HEK293 (cell line): ENCODE measurements around the gene CCNT1.
A peak's percentile ranks its signal among the peaks of the same experiment; 100 is the strongest.

Experiments used
- HOXC10 ChIP-seq: sonication (generic); formaldehyde crosslinking; IDR thresholded peaks from 2 replicates; pipeline ENCODE4 v1.8.1; 2023; ENCODE audit warnings: mild to moderate bottlenecking, missing genetic modification reagents
- SALL2 ChIP-seq: fragments of 450-650 bp; formaldehyde crosslinking; IDR thresholded peaks from 2 replicates; pipeline ENCODE4 v1.5.0; 2017; ENCODE audit warnings: missing biosample characterization, mild to moderate bottlenecking, missing genetic modification characterization, borderline replicate concordance
- WT1 ChIP-seq: fragments of 450-650 bp; formaldehyde crosslinking; IDR thresholded peaks from 2 replicates; pipeline ENCODE4 v1.5.1; 2016; ENCODE audit warnings: missing biosample characterization, missing genetic modification characterization
- ZBTB21 ChIP-seq: fragments of 450-650 bp; formaldehyde crosslinking; IDR thresholded peaks from 2 replicates; pipeline ENCODE4 v1.5.1; 2017; ENCODE audit warnings: missing biosample characterization, missing genetic modification characterization
- ZFP69B ChIP-seq: fragments of 450-650 bp; formaldehyde crosslinking; IDR thresholded peaks from 2 replicates; pipeline ENCODE4 v1.5.1; 2016; ENCODE audit warnings: missing biosample characterization, missing genetic modification characterization
- ZNF248 ChIP-seq: fragments of 450-650 bp; formaldehyde crosslinking; IDR thresholded peaks from 2 replicates; pipeline ENCODE4 v1.5.1; 2017; ENCODE audit warnings: missing biosample characterization, missing genetic modification characterization
- ZNF274 ChIP-seq, 2 experiments: fragments of 200-500 bp in 1 of 2; fragments of 450-650 bp in 1 of 2; sonication (Bioruptor generic) in 1 of 2; formaldehyde crosslinking in 1 of 2; IDR thresholded peaks; 2 replicates each; pipeline versions ENCODE4 v1.5.1 to v1.6.1; 2014 to 2016; ENCODE audit warnings: borderline replicate concordance in 1 of 2, inconsistent platforms in 1 of 2, low read length in 1 of 2, missing biosample characterization in 1 of 2, missing genetic modification characterization in 1 of 2
- ZNF391 ChIP-seq: fragments of 450-650 bp; formaldehyde crosslinking; IDR thresholded peaks from 2 replicates; pipeline ENCODE4 v1.5.1; 2016; ENCODE audit warnings: low read depth, missing biosample characterization, missing genetic modification characterization, borderline replicate concordance
- ZNF416 ChIP-seq: fragments of 450-650 bp; formaldehyde crosslinking; IDR thresholded peaks from 2 replicates; pipeline ENCODE4 v1.5.1; 2016; ENCODE audit warnings: missing biosample characterization, missing genetic modification characterization
- ZNF529 ChIP-seq: fragments of 450-650 bp; formaldehyde crosslinking; IDR thresholded peaks from 2 replicates; pipeline ENCODE4 v1.5.1; 2017; ENCODE audit warnings: missing genetic modification characterization, missing biosample characterization; ENCODE audit not compliant: insufficient replicate concordance
- ZNF555 ChIP-seq: fragments of 450-650 bp; formaldehyde crosslinking; conservative IDR thresholded peaks from 2 replicates; pipeline ENCODE4 v1.5.1; 2017; ENCODE audit warnings: missing biosample characterization, mild to moderate bottlenecking, missing genetic modification characterization, inconsistent platforms
- ZNF560 ChIP-seq: fragments of 450-650 bp; formaldehyde crosslinking; IDR thresholded peaks from 2 replicates; pipeline ENCODE4 v1.5.1; 2017; ENCODE audit warnings: missing biosample characterization, missing genetic modification characterization, borderline replicate concordance
- ZNF561 ChIP-seq: fragments of 450-650 bp; IDR thresholded peaks from 2 replicates; pipeline ENCODE4 v1.5.1; 2018; ENCODE audit warnings: missing biosample characterization, missing genetic modification characterization, borderline replicate concordance
- ZNF610 ChIP-seq: fragments of 450-650 bp; formaldehyde crosslinking; IDR thresholded peaks from 2 replicates; pipeline ENCODE4 v1.5.1; 2016; ENCODE audit warnings: missing biosample characterization, missing genetic modification characterization, borderline replicate concordance
- ZNF654 ChIP-seq: fragments of 450-650 bp; formaldehyde crosslinking; IDR thresholded peaks from 2 replicates; pipeline ENCODE4 v1.5.1; 2016; ENCODE audit warnings: low read depth, missing biosample characterization, missing genetic modification characterization
- ZNF658 ChIP-seq: fragments of 450-650 bp; formaldehyde crosslinking; IDR thresholded peaks from 2 replicates; pipeline ENCODE4; 2016; ENCODE audit warnings: missing biosample characterization, missing genetic modification characterization
- TF ChIP-seq, protein P1 (sequence below): fragments of 450-650 bp; formaldehyde crosslinking; IDR thresholded peaks from 2 replicates; pipeline ENCODE4 v1.5.1; 2017; ENCODE audit warnings: missing biosample characterization, missing genetic modification characterization
- TF ChIP-seq, protein P2 (sequence below): fragments of 450-650 bp; formaldehyde crosslinking; IDR thresholded peaks from 2 replicates; pipeline ENCODE4 v1.5.1; 2016; ENCODE audit warnings: missing biosample characterization, missing genetic modification characterization
- TF ChIP-seq, protein P3 (sequence below): fragments of 450-650 bp; formaldehyde crosslinking; IDR thresholded peaks from 2 replicates; pipeline ENCODE4 v1.5.1; 2016; ENCODE audit warnings: missing biosample characterization, missing genetic modification characterization
- TF ChIP-seq, protein P4 (sequence below): fragments of 450-650 bp; formaldehyde crosslinking; IDR thresholded peaks from 2 replicates; pipeline ENCODE4 v1.5.1; 2016; ENCODE audit warnings: missing biosample characterization, missing genetic modification characterization
- TF ChIP-seq, protein P5 (sequence below): fragments of 450-650 bp; formaldehyde crosslinking; IDR thresholded peaks from 2 replicates; pipeline ENCODE4 v1.5.1; 2016; ENCODE audit warnings: missing biosample characterization, missing genetic modification characterization
- TF ChIP-seq, protein P6 (sequence below): fragments of 450-650 bp; formaldehyde crosslinking; optimal IDR thresholded peaks from 2 replicates; pipeline ENCODE3; 2016; ENCODE audit warnings: missing biosample characterization, mild to moderate bottlenecking, missing genetic modification characterization
- TF ChIP-seq, protein P7 (sequence below): fragments of 450-650 bp; formaldehyde crosslinking; IDR thresholded peaks from 2 replicates; pipeline ENCODE4 v1.5.1; 2016; ENCODE audit warnings: missing biosample characterization, missing genetic modification characterization

The CCNT1 gene

DNA sequence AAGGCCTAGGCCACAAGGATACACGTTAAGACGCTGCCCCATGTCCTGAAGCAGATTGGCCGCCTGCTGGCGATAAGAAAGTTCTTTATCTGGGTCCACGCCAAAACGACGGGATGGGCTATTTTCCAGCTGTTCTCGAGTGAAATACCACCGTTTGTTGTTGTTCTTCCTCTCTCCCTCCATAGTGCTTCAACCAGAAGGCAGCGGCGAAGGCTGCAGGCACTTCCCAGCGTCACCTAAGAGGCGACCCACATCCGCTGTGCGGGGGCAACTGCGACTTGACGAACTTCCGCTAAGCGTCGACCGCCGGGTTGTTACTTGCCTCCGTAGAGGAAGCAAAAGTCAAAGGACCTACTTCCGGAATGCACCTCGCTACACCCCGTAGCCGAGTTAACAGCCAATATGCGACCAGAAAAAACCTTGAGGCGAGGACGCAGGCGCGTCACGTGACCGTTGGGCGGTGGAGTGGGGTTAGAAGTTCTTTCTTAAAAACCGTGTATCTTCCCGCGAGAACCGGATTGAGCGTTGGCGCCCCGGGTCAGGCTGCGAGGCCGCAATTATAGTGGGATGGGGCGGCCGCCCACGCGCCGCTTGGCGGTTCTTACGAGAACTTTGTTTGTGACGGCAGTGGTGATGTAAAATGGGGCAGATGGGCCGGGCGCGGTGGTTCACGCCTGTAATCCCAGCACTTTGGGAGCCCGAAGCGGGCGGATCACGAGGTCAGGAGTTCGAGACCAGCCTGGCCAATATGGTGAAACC is at the start of gene CCNT1 (continued):
- TF ChIP-seq, protein P1, sequence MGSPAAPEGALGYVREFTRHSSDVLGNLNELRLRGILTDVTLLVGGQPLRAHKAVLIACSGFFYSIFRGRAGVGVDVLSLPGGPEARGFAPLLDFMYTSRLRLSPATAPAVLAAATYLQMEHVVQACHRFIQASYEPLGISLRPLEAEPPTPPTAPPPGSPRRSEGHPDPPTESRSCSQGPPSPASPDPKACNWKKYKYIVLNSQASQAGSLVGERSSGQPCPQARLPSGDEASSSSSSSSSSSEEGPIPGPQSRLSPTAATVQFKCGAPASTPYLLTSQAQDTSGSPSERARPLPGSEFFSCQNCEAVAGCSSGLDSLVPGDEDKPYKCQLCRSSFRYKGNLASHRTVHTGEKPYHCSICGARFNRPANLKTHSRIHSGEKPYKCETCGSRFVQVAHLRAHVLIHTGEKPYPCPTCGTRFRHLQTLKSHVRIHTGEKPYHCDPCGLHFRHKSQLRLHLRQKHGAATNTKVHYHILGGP, result no peak
- no peak for TF ChIP-seq SALL2
- TF ChIP-seq ZNF248 (tag by site-specific recombination), result no peak
- TF ChIP-seq, protein P2, sequence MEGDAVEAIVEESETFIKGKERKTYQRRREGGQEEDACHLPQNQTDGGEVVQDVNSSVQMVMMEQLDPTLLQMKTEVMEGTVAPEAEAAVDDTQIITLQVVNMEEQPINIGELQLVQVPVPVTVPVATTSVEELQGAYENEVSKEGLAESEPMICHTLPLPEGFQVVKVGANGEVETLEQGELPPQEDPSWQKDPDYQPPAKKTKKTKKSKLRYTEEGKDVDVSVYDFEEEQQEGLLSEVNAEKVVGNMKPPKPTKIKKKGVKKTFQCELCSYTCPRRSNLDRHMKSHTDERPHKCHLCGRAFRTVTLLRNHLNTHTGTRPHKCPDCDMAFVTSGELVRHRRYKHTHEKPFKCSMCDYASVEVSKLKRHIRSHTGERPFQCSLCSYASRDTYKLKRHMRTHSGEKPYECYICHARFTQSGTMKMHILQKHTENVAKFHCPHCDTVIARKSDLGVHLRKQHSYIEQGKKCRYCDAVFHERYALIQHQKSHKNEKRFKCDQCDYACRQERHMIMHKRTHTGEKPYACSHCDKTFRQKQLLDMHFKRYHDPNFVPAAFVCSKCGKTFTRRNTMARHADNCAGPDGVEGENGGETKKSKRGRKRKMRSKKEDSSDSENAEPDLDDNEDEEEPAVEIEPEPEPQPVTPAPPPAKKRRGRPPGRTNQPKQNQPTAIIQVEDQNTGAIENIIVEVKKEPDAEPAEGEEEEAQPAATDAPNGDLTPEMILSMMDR (tag by site-specific recombination), result peak; percentile 80
- TF ChIP-seq ZNF529 (tag by site-specific recombination), result peak; percentile 5
- peak; percentile 98 for TF ChIP-seq ZBTB21 (tag by site-specific recombination)
- no peak for TF ChIP-seq ZNF274 (IDR thresholded peaks at IDR 0.05; ENCODE audit: low read length)
- TF ChIP-seq ZNF274 (tag by site-specific recombination; IDR thresholded peaks at IDR 0.05; ENCODE audit: borderline replicate concordance), result no peak
- no peak for TF ChIP-seq ZNF658 (tag by site-specific recombination)
- TF ChIP-seq, protein P3, sequence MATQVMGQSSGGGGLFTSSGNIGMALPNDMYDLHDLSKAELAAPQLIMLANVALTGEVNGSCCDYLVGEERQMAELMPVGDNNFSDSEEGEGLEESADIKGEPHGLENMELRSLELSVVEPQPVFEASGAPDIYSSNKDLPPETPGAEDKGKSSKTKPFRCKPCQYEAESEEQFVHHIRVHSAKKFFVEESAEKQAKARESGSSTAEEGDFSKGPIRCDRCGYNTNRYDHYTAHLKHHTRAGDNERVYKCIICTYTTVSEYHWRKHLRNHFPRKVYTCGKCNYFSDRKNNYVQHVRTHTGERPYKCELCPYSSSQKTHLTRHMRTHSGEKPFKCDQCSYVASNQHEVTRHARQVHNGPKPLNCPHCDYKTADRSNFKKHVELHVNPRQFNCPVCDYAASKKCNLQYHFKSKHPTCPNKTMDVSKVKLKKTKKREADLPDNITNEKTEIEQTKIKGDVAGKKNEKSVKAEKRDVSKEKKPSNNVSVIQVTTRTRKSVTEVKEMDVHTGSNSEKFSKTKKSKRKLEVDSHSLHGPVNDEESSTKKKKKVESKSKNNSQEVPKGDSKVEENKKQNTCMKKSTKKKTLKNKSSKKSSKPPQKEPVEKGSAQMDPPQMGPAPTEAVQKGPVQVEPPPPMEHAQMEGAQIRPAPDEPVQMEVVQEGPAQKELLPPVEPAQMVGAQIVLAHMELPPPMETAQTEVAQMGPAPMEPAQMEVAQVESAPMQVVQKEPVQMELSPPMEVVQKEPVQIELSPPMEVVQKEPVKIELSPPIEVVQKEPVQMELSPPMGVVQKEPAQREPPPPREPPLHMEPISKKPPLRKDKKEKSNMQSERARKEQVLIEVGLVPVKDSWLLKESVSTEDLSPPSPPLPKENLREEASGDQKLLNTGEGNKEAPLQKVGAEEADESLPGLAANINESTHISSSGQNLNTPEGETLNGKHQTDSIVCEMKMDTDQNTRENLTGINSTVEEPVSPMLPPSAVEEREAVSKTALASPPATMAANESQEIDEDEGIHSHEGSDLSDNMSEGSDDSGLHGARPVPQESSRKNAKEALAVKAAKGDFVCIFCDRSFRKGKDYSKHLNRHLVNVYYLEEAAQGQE, result peak; percentile 26; the same call in 1 of the 2 replicates
- peak; percentile 76; the same call in 1 of the 2 replicates for TF ChIP-seq ZNF391 (tag by site-specific recombination)
- peak; percentile 75 for TF ChIP-seq ZNF561
- peak; percentile 65 for TF ChIP-seq ZFP69B
- TF ChIP-seq ZNF610 (tag by site-specific recombination), result peak; percentile 34; the same call in 1 of the 2 replicates
- no peak for TF ChIP-seq ZNF555 (tag by site-specific recombination)
- TF ChIP-seq, protein P4, sequence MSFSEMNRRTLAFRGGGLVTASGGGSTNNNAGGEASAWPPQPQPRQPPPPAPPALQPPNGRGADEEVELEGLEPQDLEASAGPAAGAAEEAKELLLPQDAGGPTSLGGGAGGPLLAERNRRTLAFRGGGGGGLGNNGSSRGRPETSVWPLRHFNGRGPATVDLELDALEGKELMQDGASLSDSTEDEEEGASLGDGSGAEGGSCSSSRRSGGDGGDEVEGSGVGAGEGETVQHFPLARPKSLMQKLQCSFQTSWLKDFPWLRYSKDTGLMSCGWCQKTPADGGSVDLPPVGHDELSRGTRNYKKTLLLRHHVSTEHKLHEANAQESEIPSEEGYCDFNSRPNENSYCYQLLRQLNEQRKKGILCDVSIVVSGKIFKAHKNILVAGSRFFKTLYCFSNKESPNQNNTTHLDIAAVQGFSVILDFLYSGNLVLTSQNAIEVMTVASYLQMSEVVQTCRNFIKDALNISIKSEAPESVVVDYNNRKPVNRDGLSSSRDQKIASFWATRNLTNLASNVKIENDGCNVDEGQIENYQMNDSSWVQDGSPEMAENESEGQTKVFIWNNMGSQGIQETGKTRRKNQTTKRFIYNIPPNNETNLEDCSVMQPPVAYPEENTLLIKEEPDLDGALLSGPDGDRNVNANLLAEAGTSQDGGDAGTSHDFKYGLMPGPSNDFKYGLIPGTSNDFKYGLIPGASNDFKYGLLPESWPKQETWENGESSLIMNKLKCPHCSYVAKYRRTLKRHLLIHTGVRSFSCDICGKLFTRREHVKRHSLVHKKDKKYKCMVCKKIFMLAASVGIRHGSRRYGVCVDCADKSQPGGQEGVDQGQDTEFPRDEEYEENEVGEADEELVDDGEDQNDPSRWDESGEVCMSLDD, result peak; percentile 77; the same call in 1 of the 2 replicates
- TF ChIP-seq, protein P5, sequence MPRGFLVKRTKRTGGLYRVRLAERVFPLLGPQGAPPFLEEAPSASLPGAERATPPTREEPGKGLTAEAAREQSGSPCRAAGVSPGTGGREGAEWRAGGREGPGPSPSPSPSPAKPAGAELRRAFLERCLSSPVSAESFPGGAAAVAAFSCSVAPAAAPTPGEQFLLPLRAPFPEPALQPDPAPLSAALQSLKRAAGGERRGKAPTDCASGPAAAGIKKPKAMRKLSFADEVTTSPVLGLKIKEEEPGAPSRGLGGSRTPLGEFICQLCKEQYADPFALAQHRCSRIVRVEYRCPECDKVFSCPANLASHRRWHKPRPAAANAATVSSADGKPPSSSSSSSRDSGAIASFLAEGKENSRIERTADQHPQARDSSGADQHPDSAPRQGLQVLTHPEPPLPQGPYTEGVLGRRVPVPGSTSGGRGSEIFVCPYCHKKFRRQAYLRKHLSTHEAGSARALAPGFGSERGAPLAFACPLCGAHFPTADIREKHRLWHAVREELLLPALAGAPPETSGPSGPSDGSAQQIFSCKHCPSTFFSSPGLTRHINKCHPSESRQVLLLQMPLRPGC (tag by site-specific recombination), result peak; percentile 59
- TF ChIP-seq ZNF654 (tag by site-specific recombination), result no peak
- TF ChIP-seq HOXC10, result no peak
- TF ChIP-seq ZNF560 (tag by site-specific recombination), result no peak
- TF ChIP-seq, protein P6, sequence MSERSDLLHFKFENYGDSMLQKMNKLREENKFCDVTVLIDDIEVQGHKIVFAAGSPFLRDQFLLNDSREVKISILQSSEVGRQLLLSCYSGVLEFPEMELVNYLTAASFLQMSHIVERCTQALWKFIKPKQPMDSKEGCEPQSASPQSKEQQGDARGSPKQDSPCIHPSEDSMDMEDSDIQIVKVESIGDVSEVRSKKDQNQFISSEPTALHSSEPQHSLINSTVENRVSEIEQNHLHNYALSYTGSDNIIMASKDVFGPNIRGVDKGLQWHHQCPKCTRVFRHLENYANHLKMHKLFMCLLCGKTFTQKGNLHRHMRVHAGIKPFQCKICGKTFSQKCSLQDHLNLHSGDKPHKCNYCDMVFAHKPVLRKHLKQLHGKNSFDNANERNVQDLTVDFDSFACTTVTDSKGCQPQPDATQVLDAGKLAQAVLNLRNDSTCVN (tag by site-specific recombination), result peak; percentile 67
- no peak for TF ChIP-seq ZNF416
- TF ChIP-seq WT1 (tag by site-specific recombination), result peak; percentile 60; the same call in 1 of the 2 replicates
- TF ChIP-seq, protein P7, sequence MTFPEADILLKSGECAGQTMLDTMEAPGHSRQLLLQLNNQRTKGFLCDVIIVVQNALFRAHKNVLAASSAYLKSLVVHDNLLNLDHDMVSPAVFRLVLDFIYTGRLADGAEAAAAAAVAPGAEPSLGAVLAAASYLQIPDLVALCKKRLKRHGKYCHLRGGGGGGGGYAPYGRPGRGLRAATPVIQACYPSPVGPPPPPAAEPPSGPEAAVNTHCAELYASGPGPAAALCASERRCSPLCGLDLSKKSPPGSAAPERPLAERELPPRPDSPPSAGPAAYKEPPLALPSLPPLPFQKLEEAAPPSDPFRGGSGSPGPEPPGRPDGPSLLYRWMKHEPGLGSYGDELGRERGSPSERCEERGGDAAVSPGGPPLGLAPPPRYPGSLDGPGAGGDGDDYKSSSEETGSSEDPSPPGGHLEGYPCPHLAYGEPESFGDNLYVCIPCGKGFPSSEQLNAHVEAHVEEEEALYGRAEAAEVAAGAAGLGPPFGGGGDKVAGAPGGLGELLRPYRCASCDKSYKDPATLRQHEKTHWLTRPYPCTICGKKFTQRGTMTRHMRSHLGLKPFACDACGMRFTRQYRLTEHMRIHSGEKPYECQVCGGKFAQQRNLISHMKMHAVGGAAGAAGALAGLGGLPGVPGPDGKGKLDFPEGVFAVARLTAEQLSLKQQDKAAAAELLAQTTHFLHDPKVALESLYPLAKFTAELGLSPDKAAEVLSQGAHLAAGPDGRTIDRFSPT (tag by site-specific recombination), result peak; percentile 10
